Vagina (tissue), 2 donors: ENCODE data around the gene ATP8A2. TPM values are rescaled to one million over a fixed set of nuclear protein-coding genes. Genes with fewer than 3 reads are reported as not detected.
A peak's percentile ranks its signal among the peaks of the same experiment; 100 is the strongest.

ENCODE experiments used
- DNase-seq, 2 donors: peaks; one replicate each; pipeline ENCODE4 v3.0.0-alpha.2; 2017; ENCODE audit errors: extremely low spot score in 2 of 2
- H3K27ac ChIP-seq: fragments of 200-600 bp; sonication (generic); one replicate; pipeline ENCODE4 v1.5.1; 2019
- H3K27me3 ChIP-seq: fragments of 200-600 bp; sonication (generic); one replicate; pipeline ENCODE4 v1.5.1; 2019
- H3K36me3 ChIP-seq, 2 donors: fragments of 200-600 bp; sonication (generic); one replicate each; pipeline ENCODE4 v1.5.1; 2017 to 2019
- H3K4me1 ChIP-seq: fragments of 200-600 bp; sonication (generic); one replicate; pipeline ENCODE4 v1.5.1; 2019
- H3K4me3 ChIP-seq, 2 donors: fragments of 200-600 bp; sonication (generic); 1 replicate in 1 of 2; 2 replicates in 1 of 2; pipeline ENCODE4 v1.5.1; 2016 to 2019
- H3K9me3 ChIP-seq: fragments of 200-600 bp; sonication (generic); one replicate; pipeline ENCODE4 v1.5.1; 2019
- POLR2A ChIP-seq, 2 donors: fragments of 450-650 bp; IDR thresholded peaks; one replicate each; pipeline ENCODE4 v1.6.1; 2017; ENCODE audit warnings: antibody characterized with exemption in 2 of 2, mild to moderate bottlenecking in 2 of 2, moderate library complexity in 2 of 2
- POLR2AphosphoS5 ChIP-seq, 2 donors: sonication (generic); formaldehyde crosslinking; IDR thresholded peaks; one replicate each; pipeline ENCODE4 v1.9.0; 2017; ENCODE audit warnings: antibody characterized with exemption in 2 of 2, mild to moderate bottlenecking in 2 of 2, low read depth in 1 of 2; ENCODE audit not compliant: insufficient read depth in 1 of 2
- intact Hi-C: fragments of 100-400 bp; cut with DNase I; formaldehyde crosslinking; loops from one replicate; pipeline ENCODE4 v1.15.1; 2023
- total RNA-seq: library from RNA; depleted of rRNA; stranded (reverse); fragments of >200 nt; gene quantifications from one replicate; pipeline ENCODE4 v1.2.3, GENCODE V29; 2016
- TF ChIP-seq, protein P1 (sequence below), 3 experiments: fragments of 450-650 bp in 2 of 3; fragments of 200-600 bp in 1 of 3; sonication (generic) in 1 of 3; IDR thresholded peaks; one replicate each; pipeline ENCODE4 v1.5.1; 2017 to 2019; ENCODE audit warnings: antibody characterized with exemption in 3 of 3, mild to moderate bottlenecking in 2 of 3, moderate library complexity in 2 of 3

ATP8A2 gene
- total RNA-seq, 1 donor from 2014 or later = 1.5 TPM

DNA sequence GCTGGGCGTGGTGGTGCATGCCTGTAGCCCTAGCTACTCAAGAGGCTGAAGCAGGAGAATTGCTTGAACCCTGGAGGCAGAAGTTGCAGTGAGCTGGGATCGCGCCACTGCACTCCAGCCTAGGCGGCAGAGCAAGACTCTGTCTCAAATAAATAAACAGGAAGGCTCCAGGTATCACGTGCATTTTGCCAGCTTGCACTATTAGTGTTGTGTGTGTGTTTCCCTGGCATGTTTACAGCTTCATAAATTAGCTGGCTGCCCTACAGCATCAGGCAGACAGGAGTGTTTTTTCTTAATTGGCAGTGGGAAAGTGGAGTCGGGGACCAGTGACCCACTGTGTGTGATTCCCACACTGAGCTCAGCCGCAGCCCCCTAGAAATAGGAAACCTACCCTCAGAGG, 647.5 kb downstream of the ATP8A2 start:
- Histone ChIP-seq H3K27me3 (no peaks in the 10 kb centered on the region), H3K27ac (no peak overlapping the region), H3K9me3 (no peaks in the 10 kb centered on the region), H3K36me3 (no peaks in the 10 kb centered on the region), H3K4me3 (no peak overlapping the region), H3K4me1 (no peaks in the 10 kb centered on the region)
- DNase-seq = peak in 1 of 2 donors; percentile 56
- intact Hi-C loops = no loop called here
- no peak for TF ChIP-seq POLR2AphosphoS5 (IDR thresholded peaks at IDR 0.05; ENCODE audit: insufficient read depth in 1 of 2, low read depth in 1 of 2)
- TF ChIP-seq POLR2A (IDR thresholded peaks at IDR 0.05) = no peak
- TF ChIP-seq, protein P1, sequence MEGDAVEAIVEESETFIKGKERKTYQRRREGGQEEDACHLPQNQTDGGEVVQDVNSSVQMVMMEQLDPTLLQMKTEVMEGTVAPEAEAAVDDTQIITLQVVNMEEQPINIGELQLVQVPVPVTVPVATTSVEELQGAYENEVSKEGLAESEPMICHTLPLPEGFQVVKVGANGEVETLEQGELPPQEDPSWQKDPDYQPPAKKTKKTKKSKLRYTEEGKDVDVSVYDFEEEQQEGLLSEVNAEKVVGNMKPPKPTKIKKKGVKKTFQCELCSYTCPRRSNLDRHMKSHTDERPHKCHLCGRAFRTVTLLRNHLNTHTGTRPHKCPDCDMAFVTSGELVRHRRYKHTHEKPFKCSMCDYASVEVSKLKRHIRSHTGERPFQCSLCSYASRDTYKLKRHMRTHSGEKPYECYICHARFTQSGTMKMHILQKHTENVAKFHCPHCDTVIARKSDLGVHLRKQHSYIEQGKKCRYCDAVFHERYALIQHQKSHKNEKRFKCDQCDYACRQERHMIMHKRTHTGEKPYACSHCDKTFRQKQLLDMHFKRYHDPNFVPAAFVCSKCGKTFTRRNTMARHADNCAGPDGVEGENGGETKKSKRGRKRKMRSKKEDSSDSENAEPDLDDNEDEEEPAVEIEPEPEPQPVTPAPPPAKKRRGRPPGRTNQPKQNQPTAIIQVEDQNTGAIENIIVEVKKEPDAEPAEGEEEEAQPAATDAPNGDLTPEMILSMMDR (IDR thresholded peaks at IDR 0.05) = no peak

DNA sequence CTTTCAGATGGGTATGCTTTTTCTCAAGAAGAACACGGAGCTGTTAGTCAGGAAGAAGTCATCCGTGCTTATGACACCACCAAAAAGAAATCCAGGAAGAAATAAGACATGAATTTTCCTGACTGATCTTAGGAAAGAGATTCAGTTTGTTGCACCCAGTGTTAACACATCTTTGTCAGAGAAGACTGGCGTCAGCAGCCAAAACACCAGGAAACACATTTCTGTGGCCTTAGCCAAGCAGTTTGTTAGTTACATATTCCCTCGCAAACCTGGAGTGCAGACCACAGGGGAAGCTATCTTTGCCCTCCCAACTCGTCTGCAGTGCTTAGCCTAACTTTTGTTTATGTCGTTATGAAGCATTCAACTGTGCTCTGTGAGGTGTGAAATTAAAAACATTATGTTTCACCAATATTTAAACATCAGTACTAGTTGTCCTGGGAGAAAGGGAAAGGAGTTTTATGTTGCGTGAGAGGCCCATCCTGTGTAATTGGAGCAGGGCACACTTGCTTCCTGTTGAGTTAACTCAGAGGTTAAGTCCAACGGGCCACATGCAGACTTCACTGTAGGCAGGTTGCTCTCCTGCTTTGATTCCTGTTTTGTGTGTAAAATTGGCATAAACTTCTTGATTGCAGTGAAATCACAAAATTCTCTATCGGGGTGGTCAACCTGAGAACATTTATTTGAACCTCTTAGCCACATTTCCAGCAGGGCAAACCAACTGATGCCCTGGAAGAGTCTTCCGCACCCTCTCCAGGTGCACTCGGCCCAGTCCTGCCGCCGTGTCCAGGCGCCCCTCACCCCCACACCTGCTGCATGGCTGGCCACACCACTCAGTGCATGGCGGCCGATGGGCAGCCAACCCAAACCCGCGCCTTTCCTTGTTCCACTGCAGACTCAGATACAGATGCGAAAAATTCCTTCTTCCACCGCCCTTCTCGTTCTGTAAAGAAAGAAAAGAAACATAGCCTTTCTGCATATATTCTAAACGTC, 648.4 kb downstream of the ATP8A2 start:
- intact Hi-C loops = no loop called here
- TF ChIP-seq POLR2A (IDR thresholded peaks at IDR 0.05) = no peak
- TF ChIP-seq, protein P1 (IDR thresholded peaks at IDR 0.05) = no peak
- no peak for TF ChIP-seq POLR2AphosphoS5 (IDR thresholded peaks at IDR 0.05; ENCODE audit: insufficient read depth in 1 of 2, low read depth in 1 of 2)
- Histone ChIP-seq H3K4me1 (no peaks in the 10 kb centered on the region), H3K27me3 (no peaks in the 10 kb centered on the region), H3K36me3 (no peaks in the 10 kb centered on the region), H3K4me3 (no peak overlapping the region), H3K9me3 (no peaks in the 10 kb centered on the region), H3K27ac (no peak overlapping the region)
- DNase-seq = peak in 1 of 2 donors; percentile 49

DNA sequence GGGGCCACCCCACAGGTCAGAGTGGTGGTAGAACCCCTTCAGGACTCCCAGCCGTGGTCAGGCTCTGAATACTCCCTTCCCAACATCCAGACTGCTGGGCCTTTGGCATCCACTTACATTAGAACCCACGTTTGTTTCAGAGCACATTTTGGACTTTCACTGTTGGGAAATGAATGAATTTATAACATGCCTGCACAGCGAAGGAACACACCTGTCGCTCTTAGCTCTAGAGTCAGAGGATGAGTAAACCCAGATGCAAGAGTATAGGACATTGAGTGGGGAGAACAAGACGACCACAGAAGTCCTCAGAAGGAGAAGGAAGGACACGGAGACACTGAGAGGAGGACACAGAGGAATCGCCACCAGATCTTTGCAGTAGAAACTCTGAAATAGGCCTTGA, 649.1 kb downstream of the ATP8A2 start:
- peak in 1 of 2 donors; percentile 11 for DNase-seq
- Histone ChIP-seq H3K4me3 (no peak overlapping the region), H3K9me3 (no peaks in the 10 kb centered on the region), H3K27ac (no peak overlapping the region), H3K4me1 (no peaks in the 10 kb centered on the region), H3K36me3 (no peaks in the 10 kb centered on the region), H3K27me3 (no peaks in the 10 kb centered on the region)
- intact Hi-C loops = no loop called here
- no peak for TF ChIP-seq POLR2A (IDR thresholded peaks at IDR 0.05)
- TF ChIP-seq, protein P1 (IDR thresholded peaks at IDR 0.05) = no peak
- no peak for TF ChIP-seq POLR2AphosphoS5 (IDR thresholded peaks at IDR 0.05; ENCODE audit: insufficient read depth in 1 of 2, low read depth in 1 of 2)

DNA sequence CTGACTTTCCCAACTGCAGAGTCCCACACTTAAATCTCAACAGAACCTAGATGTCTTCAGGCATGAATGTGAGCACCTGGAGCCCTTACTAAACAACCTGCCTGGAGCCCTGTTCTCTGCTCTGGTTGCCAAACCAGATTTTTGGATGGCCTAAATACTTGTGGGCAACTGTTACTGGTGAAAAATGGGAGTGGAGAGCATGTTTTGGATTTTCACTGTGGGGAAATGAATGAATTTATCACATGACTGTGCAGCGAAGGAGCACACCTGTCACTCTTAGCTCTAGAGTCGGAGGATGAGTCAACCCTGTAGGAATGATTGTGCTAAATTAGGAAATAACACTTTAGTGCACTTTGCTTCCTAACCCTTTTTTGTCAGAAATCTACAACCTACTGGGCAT, 649.7 kb downstream of the ATP8A2 start:
- Histone ChIP-seq H3K27me3 (no peaks in the 10 kb centered on the region), H3K27ac (no peak overlapping the region), H3K36me3 (no peaks in the 10 kb centered on the region), H3K4me1 (no peaks in the 10 kb centered on the region), H3K4me3 (no peak overlapping the region), H3K9me3 (no peaks in the 10 kb centered on the region)
- TF ChIP-seq, protein P1 (IDR thresholded peaks at IDR 0.05) = no peak
- TF ChIP-seq POLR2A (IDR thresholded peaks at IDR 0.05) (no peak), POLR2AphosphoS5 (IDR thresholded peaks at IDR 0.05; ENCODE audit: insufficient read depth in 1 of 2, low read depth in 1 of 2) (no peak)
- peak in 1 of 2 donors; percentile 13 for DNase-seq
- intact Hi-C loops = no loop called here

DNA sequence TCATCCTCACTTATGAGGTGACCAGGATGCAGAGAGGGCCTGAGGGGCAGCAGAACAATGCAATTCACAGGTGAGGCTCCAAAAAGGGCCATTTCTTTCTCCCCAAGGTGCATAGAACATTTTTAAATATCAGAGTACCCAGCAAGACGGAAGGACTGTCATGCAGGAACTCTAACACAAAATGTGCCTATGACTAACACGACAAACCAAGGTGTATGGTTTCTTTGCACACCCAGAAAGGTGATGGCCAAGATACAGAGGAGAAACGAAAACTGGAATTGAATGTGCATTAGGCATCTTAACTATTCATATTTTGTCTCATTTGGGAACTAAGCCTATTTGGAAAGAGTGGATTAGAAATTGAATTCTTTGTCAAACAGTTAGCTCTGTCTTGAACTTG, 650.2 kb downstream of the ATP8A2 start:
- H3K27me3 ChIP-seq = no peaks in the 10 kb centered on the region
- no peaks in the 10 kb centered on the region for H3K9me3 ChIP-seq
- H3K4me1 ChIP-seq = no peaks in the 10 kb centered on the region
- intact Hi-C loops = no loop called here
- TF ChIP-seq, protein P1 (IDR thresholded peaks at IDR 0.05) = no peak
- TF ChIP-seq POLR2A (IDR thresholded peaks at IDR 0.05) (no peak), POLR2AphosphoS5 (IDR thresholded peaks at IDR 0.05; ENCODE audit: insufficient read depth in 1 of 2, low read depth in 1 of 2) (no peak)
- no peaks in the 10 kb centered on the region for H3K36me3 ChIP-seq
- no peak overlapping the region for H3K27ac ChIP-seq
- DNase-seq = no peak
- no peak overlapping the region for H3K4me3 ChIP-seq
